DMS114 treated with DMSO at 0.1 percent for 48 hours (cell line): Measurements from ENCODE around the gene P2RY6.
A peak's percentile ranks its signal among the peaks of the same experiment; 100 is the strongest.

Experiments used
- DNase-seq: peaks from one replicate; lab custom pipeline; 2025; ENCODE audit not compliant: unreplicated experiment; lab: John Stamatoyannopoulos, UW

P2RY6 gene

GRCh38 chr11:73331138-73331916, 59.2 kb downstream of the P2RY6 start:
- no peak for DNase-seq

- no peak for DNase-seq
Observed at GRCh38 chr11:73333173-73333572, 61.0 kb downstream of the P2RY6 start.

GRCh38 chr11:73333640-73334383, 61.7 kb downstream of the P2RY6 start:
- DNase-seq, result no peak

- DNase-seq, result no peak
Observed at GRCh38 chr11:73334384-73335203, 62.5 kb downstream of the P2RY6 start.

GRCh38 chr11:73335204-73335923, 63.2 kb downstream of the P2RY6 start:
- peak; percentile 55 for DNase-seq

- no peak for DNase-seq
Observed at GRCh38 chr11:73337846-73338245, 65.7 kb downstream of the P2RY6 start.

GRCh38 chr11:73338279-73338678, 66.1 kb downstream of the P2RY6 start:
- no peak for DNase-seq

GRCh38 chr11:73340164-73340563, 68.0 kb downstream of the P2RY6 start:
- DNase-seq, result no peak

- no peak for DNase-seq
Observed at GRCh38 chr11:73342633-73343032, 70.5 kb downstream of the P2RY6 start.

- DNase-seq, result no peak
Observed at GRCh38 chr11:73343076-73343873, 71.1 kb downstream of the P2RY6 start.

GRCh38 chr11:73344191-73344607, 72.1 kb downstream of the P2RY6 start:
- no peak for DNase-seq

- DNase-seq, result no peak
Observed at GRCh38 chr11:73345481-73346160, 73.5 kb downstream of the P2RY6 start.

GRCh38 chr11:73346186-73346935, 74.2 kb downstream of the P2RY6 start:
- no peak for DNase-seq

GRCh38 chr11:73347067-73347466, 74.9 kb downstream of the P2RY6 start:
- no peak for DNase-seq
